Fibroblast of lung (primary cell): ENCODE measurements around the gene ECT2. TPM values are rescaled to one million over a fixed set of nuclear protein-coding genes. Genes with fewer than 3 reads are reported as not detected.

ENCODE experiments used
- DNase-seq, 2 donors: peaks; one replicate each; pipeline versions ENCODE4 v3.0.0 to v3.0.0-alpha.2; 2010; ENCODE audit warnings: low read depth in 2 of 2
- H2AFZ ChIP-seq: 2 replicates; pipeline ENCODE4 v1.5.1; 2012; ENCODE audit warnings: low read length, control low read depth, inconsistent platforms
- H3K27ac ChIP-seq: 2 replicates; pipeline ENCODE4 v1.5.1; 2011; ENCODE audit warnings: low read length, control low read depth; ENCODE audit not compliant: insufficient read depth
- H3K27me3 ChIP-seq: 2 replicates; pipeline ENCODE4 v1.5.1; 2011; ENCODE audit warnings: mild to moderate bottlenecking, low read length; ENCODE audit not compliant: control insufficient read depth, insufficient read depth
- H3K36me3 ChIP-seq: 2 replicates; pipeline ENCODE4 v1.5.1; 2011; ENCODE audit warnings: low read length; ENCODE audit not compliant: control insufficient read depth, insufficient read depth
- H3K4me1 ChIP-seq: 2 replicates; pipeline ENCODE4 v1.5.1; 2011; ENCODE audit warnings: low read length; ENCODE audit not compliant: control insufficient read depth, insufficient read depth; ENCODE audit errors: extremely low read depth
- H3K4me2 ChIP-seq: 2 replicates; pipeline ENCODE4 v1.5.1; 2011; ENCODE audit warnings: low read length, control low read depth; ENCODE audit not compliant: insufficient read depth; ENCODE audit errors: extremely low read depth
- H3K4me3 ChIP-seq, 4 experiments: fragments of 200-600 bp in 1 of 4; sonication (generic) in 1 of 4; replicated peaks in 1 of 4; 2 replicates each; pipeline ENCODE4 v1.5.1; 2011 to 2016; ENCODE audit warnings: low read length in 4 of 4, low read depth in 3 of 4, mild to moderate bottlenecking in 3 of 4, control low read depth in 2 of 4, inconsistent platforms in 1 of 4, mixed read lengths in 1 of 4; ENCODE audit not compliant: insufficient read depth in 1 of 4; ENCODE audit errors: control extremely low read depth in 1 of 4
- H3K79me2 ChIP-seq: 2 replicates; pipeline ENCODE4 v1.5.1; 2012; ENCODE audit warnings: mild to moderate bottlenecking, low read length, inconsistent platforms; ENCODE audit not compliant: control insufficient read depth, insufficient read depth
- H3K9ac ChIP-seq: 2 replicates; pipeline ENCODE4 v1.5.1; 2011; ENCODE audit warnings: mild to moderate bottlenecking, low read length, control low read depth; ENCODE audit not compliant: insufficient read depth
- H3K9me3 ChIP-seq: 2 replicates; pipeline ENCODE4 v1.5.1; 2012; ENCODE audit warnings: low read depth, low read length; ENCODE audit not compliant: control insufficient read depth, insufficient read depth
- H4K20me1 ChIP-seq: 2 replicates; pipeline ENCODE4 v1.5.1; 2011; ENCODE audit warnings: low read length; ENCODE audit not compliant: control insufficient read depth, insufficient read depth; ENCODE audit errors: extremely low read depth
- EZH2 ChIP-seq: IDR thresholded peaks from 2 replicates; pipeline ENCODE4 v1.5.1; 2012; ENCODE audit warnings: low read length, control low read depth, mild to moderate bottlenecking; ENCODE audit errors: missing control alignments
- polyA plus RNA-seq, 2 donors: library from polyadenylated mRNA; depleted of rRNA in 1 of 2; stranded (reverse) in 1 of 2; unstranded in 1 of 2; fragments of >200 nt; gene quantifications; 2 replicates each; pipeline ENCODE4 v1.2.1, GENCODE V29; 2011 to 2012; ENCODE audit warnings: missing spikeins in 1 of 2
- total RNA-seq: library from RNA; depleted of rRNA; stranded (reverse); fragments of >200 nt; gene quantifications from 2 replicates; pipeline ENCODE4 v1.2.1, GENCODE V29; 2014
- TF ChIP-seq, protein P1 (sequence below), 2 donors: IDR thresholded peaks in 1 of 2; conservative IDR thresholded peaks in 1 of 2; 1 replicate in 1 of 2; 2 replicates in 1 of 2; pipeline ENCODE4 v1.5.1; 2011 to 2012; ENCODE audit warnings: low read length in 2 of 2, control low read depth in 1 of 2, inconsistent platforms in 1 of 2, low read depth in 1 of 2, mild to moderate bottlenecking in 1 of 2

The ECT2 gene
- total and polyA plus RNA-seq, 2 donors (not counting 1 experiment from before 2014, with no cell fraction given) = 20.5 to 34.5 TPM

DNA sequence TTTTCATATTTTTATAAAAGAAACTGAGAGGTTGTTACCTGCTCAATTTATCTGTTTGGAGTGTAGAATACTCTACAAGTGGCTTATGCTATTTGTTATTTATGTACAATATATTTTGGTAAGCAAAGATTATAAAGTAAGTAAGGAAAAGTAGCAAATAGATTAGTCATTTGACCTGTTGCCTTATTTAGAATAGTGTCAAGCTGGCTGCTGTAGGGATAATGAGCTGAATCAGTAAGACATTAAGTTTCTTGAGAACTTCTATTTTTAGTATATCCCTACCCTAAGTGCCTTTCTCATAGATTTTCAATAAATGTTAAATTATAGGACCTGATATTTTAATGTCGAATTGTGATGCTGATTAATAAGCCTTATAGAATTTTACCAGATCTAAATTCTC is 37.2 kb downstream of the ECT2 start:
- H3K27me3 ChIP-seq = no peaks in the 10 kb centered on the region
- peaks cover 6% of the 10 kb centered on the region for H3K36me3 ChIP-seq
- no peak overlapping the region for H3K9ac ChIP-seq
- H3K4me2 ChIP-seq = no peak overlapping the region
- H3K4me1 ChIP-seq = no peaks in the 10 kb centered on the region
- no peaks in the 10 kb centered on the region for H3K9me3 ChIP-seq
- no peaks in the 10 kb centered on the region for H4K20me1 ChIP-seq
- TF ChIP-seq, protein P1, sequence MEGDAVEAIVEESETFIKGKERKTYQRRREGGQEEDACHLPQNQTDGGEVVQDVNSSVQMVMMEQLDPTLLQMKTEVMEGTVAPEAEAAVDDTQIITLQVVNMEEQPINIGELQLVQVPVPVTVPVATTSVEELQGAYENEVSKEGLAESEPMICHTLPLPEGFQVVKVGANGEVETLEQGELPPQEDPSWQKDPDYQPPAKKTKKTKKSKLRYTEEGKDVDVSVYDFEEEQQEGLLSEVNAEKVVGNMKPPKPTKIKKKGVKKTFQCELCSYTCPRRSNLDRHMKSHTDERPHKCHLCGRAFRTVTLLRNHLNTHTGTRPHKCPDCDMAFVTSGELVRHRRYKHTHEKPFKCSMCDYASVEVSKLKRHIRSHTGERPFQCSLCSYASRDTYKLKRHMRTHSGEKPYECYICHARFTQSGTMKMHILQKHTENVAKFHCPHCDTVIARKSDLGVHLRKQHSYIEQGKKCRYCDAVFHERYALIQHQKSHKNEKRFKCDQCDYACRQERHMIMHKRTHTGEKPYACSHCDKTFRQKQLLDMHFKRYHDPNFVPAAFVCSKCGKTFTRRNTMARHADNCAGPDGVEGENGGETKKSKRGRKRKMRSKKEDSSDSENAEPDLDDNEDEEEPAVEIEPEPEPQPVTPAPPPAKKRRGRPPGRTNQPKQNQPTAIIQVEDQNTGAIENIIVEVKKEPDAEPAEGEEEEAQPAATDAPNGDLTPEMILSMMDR (conservative IDR thresholded peaks at IDR 0.05 in 1 of 2, IDR thresholded peaks at IDR 0.05 in 1 of 2; ENCODE audit: low read depth in 1 of 2, low read length in 2 of 2) = no peak
- no peak for TF ChIP-seq EZH2
- H3K79me2 ChIP-seq = no peaks in the 10 kb centered on the region
- no peak overlapping the region for H3K4me3 ChIP-seq
- no peak overlapping the region for H3K27ac ChIP-seq
- H2AFZ ChIP-seq = no peak overlapping the region
- DNase-seq = peak; percentile 20 to 61

DNA sequence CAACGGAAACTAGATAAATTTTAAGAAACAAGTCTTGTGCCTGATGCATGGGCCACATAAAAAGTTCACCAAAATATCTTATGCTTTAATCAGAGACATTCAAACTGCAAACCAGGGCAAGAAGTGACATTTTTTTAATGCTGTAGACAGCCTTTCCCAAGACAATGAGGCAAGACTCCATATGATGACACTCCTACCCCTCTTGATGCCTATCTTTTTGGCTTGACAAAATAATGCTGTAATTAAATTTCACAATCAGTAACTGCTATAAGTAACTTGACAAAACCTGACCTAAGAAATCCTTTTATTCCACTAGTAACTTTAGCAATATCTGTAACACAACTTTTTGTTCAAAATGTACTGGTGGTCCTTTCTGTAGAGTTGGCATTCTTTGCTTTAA is 48.7 kb downstream of the ECT2 start:
- Histone ChIP-seq H3K4me1 (no peaks in the 10 kb centered on the region), H3K27ac (no peak overlapping the region), H3K79me2 (no peaks in the 10 kb centered on the region), H4K20me1 (no peaks in the 10 kb centered on the region), H3K27me3 (no peaks in the 10 kb centered on the region), H3K9me3 (no peaks in the 10 kb centered on the region), H3K4me2 (no peak overlapping the region), H2AFZ (no peak overlapping the region), H3K36me3 (no peaks in the 10 kb centered on the region), H3K4me3 (no peak overlapping the region), H3K9ac (no peak overlapping the region)
- TF ChIP-seq EZH2 = no peak
- TF ChIP-seq, protein P1 (conservative IDR thresholded peaks at IDR 0.05 in 1 of 2, IDR thresholded peaks at IDR 0.05 in 1 of 2; ENCODE audit: low read depth in 1 of 2, low read length in 2 of 2) = no peak
- DNase-seq = no peak

DNA sequence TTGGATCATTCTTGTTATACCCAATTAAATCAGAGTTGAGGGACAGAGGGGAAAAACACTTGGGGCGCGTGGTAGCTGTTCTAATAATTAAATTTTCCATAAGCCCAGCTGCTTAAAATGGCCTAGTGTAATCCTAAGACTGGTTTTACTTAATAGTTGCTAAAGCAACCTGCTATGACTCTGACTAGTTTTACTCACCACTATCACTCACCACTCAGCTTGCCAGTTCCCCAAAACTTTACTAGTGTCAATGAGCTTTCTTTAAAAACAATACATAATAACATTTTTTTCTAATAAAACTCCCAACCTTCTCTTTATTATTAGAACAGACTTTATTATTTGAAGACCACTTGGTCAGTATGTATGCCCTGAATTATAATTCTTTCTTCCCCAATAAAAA is 49.6 kb downstream of the ECT2 start:
- Histone ChIP-seq H3K9ac (no peak overlapping the region), H3K27me3 (no peaks in the 10 kb centered on the region), H3K27ac (no peak overlapping the region), H3K4me3 (no peak overlapping the region), H4K20me1 (no peaks in the 10 kb centered on the region), H2AFZ (no peak overlapping the region), H3K4me1 (no peaks in the 10 kb centered on the region), H3K4me2 (no peak overlapping the region), H3K36me3 (no peaks in the 10 kb centered on the region), H3K9me3 (no peaks in the 10 kb centered on the region), H3K79me2 (no peaks in the 10 kb centered on the region)
- TF ChIP-seq EZH2 = no peak
- TF ChIP-seq, protein P1 (conservative IDR thresholded peaks at IDR 0.05 in 1 of 2, IDR thresholded peaks at IDR 0.05 in 1 of 2; ENCODE audit: low read depth in 1 of 2, low read length in 2 of 2) = no peak
- DNase-seq = no peak
